Activated CD4-positive, alpha-beta T cell treated with anti-CD3 and anti-CD28 coated beads, Interleukin-2, amount 10 ng/mL, durations not matched to agents 24 days and 14 days (primary cell): Measurements from ENCODE around the gene CRNKL1. TPM values are rescaled to one million over a fixed set of nuclear protein-coding genes. Genes with fewer than 3 reads are reported as not detected.
"Not testable (repeated sequence)": the region's sequence is repeated elsewhere in the genome, so short reads cannot be mapped to it uniquely, and the experiment has no call there.

ENCODE experiments used
- DNase-seq: peaks from one replicate; pipeline ENCODE4 v3.0.0; 2022
- H3K27ac Mint-ChIP-seq: one replicate; pipeline ENCODE4 v1.8.0; 2022; ENCODE audit warnings: mild to moderate bottlenecking, mixed read lengths
- H3K27me3 Mint-ChIP-seq: one replicate; pipeline ENCODE4 v1.8.0; 2022; ENCODE audit warnings: mixed read lengths
- H3K36me3 Mint-ChIP-seq: one replicate; pipeline ENCODE4 v1.8.0; 2022; ENCODE audit warnings: low read depth, mild to moderate bottlenecking, mixed read lengths
- H3K4me1 Mint-ChIP-seq: one replicate; pipeline ENCODE4 v1.8.0; 2021; ENCODE audit warnings: mixed read lengths
- H3K4me3 Mint-ChIP-seq: one replicate; pipeline ENCODE4 v1.8.0; 2022; ENCODE audit warnings: mild to moderate bottlenecking, moderate library complexity, mixed read lengths
- H3K9me3 Mint-ChIP-seq: one replicate; pipeline ENCODE4 v1.8.0; 2021; ENCODE audit warnings: mixed read lengths
- intact Hi-C: fragments of 100-400 bp; cut with micrococcal nuclease; formaldehyde crosslinking; loops from one replicate; pipeline ENCODE4 v1.15.1; 2023
- total RNA-seq: library from RNA; stranded (reverse); gene quantifications from 2 replicates; pipeline ENCODE4 v1.2.3, GENCODE V29; 2022

CRNKL1 gene
- total RNA-seq, 1 donor from 2014 or later: 22.7 TPM

DNA sequence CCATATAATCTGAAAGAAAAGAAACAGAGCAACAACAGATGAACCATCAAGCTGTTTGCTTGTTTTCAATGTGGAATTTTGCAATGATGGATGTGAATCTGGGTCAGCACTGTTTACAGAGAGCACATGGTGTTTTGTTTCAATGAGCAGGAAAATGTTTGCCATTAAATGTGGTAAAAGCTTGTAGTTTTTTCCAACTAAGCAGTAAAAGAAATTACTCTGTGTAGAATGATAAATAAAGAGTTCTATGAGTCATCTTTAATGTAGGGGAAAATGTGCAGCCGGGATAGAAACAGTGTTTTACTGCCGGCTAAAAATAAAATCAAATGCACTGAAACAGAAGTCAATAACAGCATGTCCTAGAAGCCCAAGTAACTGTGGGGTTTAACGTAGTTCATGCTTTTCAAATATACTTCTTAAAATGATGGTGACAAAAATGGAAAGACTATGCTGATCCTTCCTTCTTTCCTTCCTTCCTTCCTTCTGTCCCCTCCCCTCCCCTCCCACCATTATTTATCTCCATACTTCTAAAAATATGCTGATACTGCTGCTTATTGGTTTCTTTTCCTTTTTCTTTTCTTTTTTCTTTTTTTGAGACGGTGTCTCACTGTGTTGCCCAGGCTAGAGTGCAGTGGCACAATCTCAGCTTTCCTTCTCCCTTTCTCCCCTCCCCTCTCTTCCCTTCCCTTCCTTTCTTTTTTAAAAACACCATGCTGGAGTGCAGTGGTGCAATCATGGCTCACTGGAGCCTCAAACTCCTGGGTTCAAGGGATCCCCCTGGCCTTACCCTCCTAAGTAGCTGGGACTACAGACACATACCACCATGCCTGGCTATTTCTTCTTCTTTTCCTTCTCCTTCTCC is 41.4 kb downstream of the CRNKL1 start:
- Mint-ChIP-seq H3K4me1 (no peaks in the 10 kb centered on the region), H3K27ac (no peak overlapping the region), H3K27me3 (peaks cover 12% of the 10 kb centered on the region), H3K9me3 (no peaks in the 10 kb centered on the region), H3K4me3 (no peak overlapping the region), H3K36me3 (no peaks in the 10 kb centered on the region)
- no peak for DNase-seq
- intact Hi-C loops: no loop called here

DNA sequence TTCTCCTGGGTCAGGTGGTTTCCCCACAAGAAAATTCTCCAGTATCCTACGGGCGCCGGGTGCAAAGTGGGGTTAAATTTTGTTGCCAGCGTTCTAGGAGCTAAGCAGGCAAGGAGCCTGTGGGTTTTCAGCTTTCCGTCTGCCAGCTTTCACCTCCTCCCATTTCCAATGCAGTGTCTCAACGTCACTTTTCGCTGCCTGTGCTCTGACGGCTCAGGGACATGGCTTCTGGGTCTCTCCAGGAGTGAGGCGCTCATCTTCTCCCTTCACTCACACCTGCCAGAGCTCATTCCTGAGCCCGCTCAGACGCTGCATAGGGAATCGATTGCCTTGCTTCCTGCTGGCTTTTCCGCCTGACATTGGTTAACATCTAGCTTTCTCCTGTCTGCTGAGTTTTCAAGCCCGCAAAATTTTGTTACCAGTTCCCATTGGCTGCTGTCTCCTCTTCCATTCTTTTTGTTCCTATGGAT is 42.4 kb downstream of the CRNKL1 start:
- intact Hi-C loops: no loop called here
- no peak for DNase-seq
- no peaks in the 10 kb centered on the region for H3K9me3 Mint-ChIP-seq
- H3K36me3 Mint-ChIP-seq: no peaks in the 10 kb centered on the region
- H3K4me3 Mint-ChIP-seq: no peak overlapping the region
- H3K27ac Mint-ChIP-seq: no peak overlapping the region
- no peaks in the 10 kb centered on the region for H3K4me1 Mint-ChIP-seq
- H3K27me3 Mint-ChIP-seq: peaks cover 12% of the 10 kb centered on the region

DNA sequence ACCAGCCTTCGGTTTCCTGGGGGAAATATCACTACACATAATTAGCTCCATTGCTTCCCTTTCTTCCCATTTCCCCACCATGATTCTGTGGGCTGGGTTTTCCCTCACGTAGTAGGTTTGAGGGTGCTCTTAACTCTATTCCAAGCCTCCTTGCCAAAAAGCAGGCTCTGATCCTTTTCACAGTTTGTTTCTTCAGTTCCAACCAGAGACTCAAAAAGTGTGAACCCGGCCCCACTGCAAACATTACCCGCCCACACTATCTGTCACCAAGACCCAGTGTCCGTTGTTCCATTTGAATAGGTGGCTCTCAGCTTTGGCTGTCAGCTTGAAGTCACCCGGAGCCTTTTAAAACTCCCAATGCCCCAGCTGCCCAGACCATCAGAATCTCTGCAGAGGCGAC is 46.9 kb downstream of the CRNKL1 start:
- peaks cover 38% of the 10 kb centered on the region for H3K27me3 Mint-ChIP-seq
- H3K9me3 Mint-ChIP-seq: no peaks in the 10 kb centered on the region
- H3K36me3 Mint-ChIP-seq: no peaks in the 10 kb centered on the region
- no peak for DNase-seq
- peaks cover 14% of the 10 kb centered on the region for H3K4me1 Mint-ChIP-seq
- H3K27ac Mint-ChIP-seq: no peak overlapping the region
- no peak overlapping the region for H3K4me3 Mint-ChIP-seq
- intact Hi-C loops: no loop called here

DNA sequence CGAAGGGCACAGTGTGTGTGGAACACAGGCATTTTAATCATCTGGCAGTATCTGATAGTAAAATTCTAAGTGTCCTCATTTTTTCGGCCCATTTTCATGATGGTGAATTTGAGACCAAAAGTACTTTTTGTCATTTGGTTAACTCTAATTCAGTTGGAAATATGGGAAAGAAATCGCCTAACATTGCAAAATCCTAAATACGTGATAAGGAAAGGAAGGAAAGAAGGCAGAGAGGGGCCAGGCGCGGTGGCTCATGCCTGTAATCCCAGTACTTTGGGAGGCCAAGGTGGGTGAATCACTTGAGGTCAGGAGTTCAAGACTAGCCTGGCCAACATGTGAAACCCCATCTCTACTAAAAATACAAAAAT is 48.3 kb downstream of the CRNKL1 start:
- Mint-ChIP-seq H3K27me3 (peaks cover 37% of the 10 kb centered on the region), H3K4me1 (peaks cover 14% of the 10 kb centered on the region), H3K27ac (peak overlapping the region; percentile 5), H3K4me3 (peak overlapping the region; percentile 58)
- H3K36me3 Mint-ChIP-seq, intact Hi-C loops, DNase-seq, H3K9me3 Mint-ChIP-seq: not testable (repeated sequence)

DNA sequence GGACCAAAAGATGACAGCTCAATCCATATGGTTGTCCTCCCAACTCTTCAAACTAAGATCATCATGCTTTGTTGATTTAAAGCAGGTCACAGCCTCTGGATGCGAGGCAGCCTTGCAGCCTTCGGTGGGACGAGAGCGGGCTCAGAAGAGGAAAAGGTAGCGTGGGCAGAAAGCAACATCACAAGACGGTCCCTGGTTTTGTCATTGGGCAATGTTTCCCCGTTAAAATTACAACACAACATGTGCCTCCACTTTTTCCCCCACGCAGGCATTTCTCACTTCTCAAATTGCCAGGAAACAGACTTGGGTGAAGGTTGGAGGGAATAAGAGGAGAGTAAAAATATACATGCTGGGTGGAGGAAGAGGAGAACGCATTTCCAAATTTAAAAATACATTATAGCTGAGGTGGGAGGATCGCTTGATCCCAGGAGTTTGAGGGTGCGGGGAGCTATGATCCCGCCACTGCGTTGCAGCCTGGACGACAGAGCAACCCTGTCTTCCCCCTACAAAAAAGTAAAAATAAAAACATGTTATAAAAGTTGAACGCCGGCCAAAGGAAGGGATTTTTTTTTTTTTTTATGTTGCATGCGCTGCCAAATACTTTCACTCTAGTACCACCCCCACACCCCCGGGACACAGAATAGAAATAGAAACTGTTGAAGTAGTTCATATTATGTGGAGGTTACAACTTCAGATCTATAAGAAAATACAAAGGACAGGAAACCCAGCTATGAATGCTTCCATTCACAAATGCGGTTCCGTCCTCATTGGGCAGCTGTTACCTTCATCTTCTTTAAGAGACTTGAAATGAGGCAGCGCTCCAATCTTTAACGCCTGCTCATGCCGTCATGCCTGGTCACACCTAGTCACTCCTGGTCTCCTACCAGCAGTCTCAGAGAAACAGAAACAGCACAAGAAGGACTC is 49.0 kb downstream of the CRNKL1 start:
- H3K4me3 Mint-ChIP-seq: peak overlapping the region; percentile 58
- H3K4me1 Mint-ChIP-seq: peaks cover 14% of the 10 kb centered on the region
- H3K27me3 Mint-ChIP-seq: peaks cover 36% of the 10 kb centered on the region
- DNase-seq: peak; percentile 61
- peak overlapping the region; percentile 5 for H3K27ac Mint-ChIP-seq
- no peaks in the 10 kb centered on the region for H3K36me3 Mint-ChIP-seq
- H3K9me3 Mint-ChIP-seq: no peaks in the 10 kb centered on the region
- intact Hi-C loops: no loop called here

DNA sequence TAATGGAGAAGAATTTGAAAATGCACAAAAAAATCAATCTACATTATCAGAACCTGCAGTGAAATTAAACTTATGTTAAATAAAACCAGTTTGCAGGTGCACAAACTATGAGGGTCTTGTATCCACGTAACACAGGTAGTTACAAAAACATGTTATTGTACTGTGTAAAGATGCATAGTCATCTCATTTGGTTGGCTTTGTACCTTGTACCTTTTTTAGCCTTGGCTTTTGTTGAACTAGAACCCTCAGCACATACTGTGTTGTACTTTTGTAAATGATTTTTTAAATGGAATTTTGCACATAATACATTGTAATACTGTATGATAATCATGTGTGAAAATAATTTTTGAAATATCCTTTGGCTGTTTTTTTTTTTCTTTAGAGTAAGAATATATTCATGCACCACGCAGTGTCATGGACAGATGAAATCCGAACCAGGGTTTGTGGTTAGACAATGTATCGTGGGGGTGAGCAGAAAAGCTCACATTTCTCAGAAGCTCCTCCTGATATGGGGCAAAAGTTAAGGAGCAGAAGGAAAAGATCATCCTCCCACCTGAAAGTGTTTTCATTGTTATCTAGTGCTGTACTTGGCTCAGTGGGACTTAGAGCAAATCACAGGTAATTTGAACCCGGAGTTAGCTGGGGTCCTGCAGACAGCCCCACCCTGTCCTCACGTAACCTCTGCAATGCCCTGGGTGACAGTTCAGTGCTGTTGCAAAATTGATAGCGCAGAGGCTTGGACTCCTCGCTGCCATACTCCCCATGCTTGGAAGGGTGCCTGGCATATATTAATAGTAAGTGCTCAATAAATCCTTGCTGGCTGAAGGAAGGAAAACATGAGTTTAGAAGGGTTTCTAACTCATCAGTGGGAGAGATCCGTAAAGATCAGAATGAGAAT is 49.9 kb downstream of the CRNKL1 start:
- Mint-ChIP-seq H3K9me3 (no peaks in the 10 kb centered on the region), H3K4me3 (peak overlapping the region; percentile 58), H3K4me1 (peaks cover 14% of the 10 kb centered on the region), H3K36me3 (no peaks in the 10 kb centered on the region), H3K27me3 (peaks cover 35% of the 10 kb centered on the region), H3K27ac (no peak overlapping the region)
- no peak for DNase-seq
- intact Hi-C loops: no loop called here

DNA sequence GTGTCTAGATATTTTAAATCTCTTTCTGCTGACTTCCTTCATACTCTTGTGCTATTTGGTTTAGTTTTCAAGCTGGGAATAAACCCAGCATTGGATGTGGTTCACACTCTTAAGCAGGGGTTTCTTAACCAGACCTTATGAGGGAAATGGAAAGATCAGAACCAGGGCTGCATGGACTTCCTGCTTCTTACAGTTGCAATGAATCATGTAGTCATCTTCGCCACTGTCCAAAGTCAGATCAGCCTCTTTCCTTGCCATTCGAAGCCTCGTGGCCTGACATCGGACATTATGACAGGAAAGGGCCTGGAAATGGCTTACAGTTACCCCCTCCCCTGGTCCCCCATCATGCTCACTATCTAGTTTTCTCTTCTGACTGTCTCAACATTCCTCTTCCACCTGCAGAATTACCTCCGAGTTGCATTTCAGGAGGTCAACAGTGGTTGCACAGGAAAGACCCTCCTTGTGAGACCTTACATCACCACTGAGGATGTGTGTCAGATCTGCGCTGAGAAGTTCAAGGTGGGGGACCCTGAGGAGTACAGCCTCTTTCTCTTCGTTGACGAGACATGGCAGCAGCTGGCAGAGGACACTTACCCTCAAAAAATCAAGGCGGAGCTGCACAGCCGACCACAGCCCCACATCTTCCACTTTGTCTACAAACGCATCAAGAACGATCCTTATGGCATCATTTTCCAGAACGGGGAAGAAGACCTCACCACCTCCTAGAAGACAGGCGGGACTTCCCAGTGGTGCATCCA is 51.9 kb downstream of the CRNKL1 start:
- peaks cover 35% of the 10 kb centered on the region for H3K27me3 Mint-ChIP-seq
- peaks cover 14% of the 10 kb centered on the region for H3K4me1 Mint-ChIP-seq
- no peaks in the 10 kb centered on the region for H3K36me3 Mint-ChIP-seq
- no peak overlapping the region for H3K27ac Mint-ChIP-seq
- H3K4me3 Mint-ChIP-seq: no peak overlapping the region
- H3K9me3 Mint-ChIP-seq: no peaks in the 10 kb centered on the region
- intact Hi-C loops: no loop called here
- no peak for DNase-seq

DNA sequence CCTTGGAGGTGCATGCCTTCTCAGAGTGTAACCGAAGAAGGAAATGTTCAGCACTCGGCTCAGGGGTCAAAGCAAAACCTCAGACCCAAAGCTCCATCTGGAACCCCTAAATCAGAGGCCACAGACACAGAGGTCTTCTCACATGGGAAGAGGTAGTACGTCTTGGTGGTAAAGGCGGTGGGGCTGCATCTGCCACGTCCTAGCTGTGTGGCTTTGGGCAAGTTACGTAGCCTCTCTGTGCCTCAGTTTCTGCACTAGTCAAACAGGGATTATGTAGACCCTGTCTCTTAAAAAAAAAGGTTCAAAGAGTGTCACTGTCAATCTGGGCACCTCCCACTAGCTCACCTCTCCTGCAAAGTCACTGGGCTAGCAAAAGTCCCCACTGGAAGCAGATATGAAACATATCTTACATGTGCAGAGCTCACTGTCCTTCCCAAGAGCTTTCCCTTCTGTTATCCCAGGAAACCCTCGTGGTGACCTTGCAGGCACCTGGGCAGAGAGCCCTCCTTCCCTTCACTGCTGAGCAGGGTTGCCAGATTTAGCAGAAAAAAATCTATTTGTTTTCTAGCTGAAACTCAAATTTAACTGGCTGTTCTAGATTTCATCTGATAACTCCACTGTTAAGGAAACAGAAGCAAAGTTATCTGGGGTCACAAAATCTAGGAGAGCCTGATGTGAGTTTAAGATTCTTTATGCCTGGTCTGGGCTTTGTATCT is 53.1 kb downstream of the CRNKL1 start:
- Mint-ChIP-seq H3K9me3 (no peaks in the 10 kb centered on the region), H3K4me1 (peaks cover 14% of the 10 kb centered on the region), H3K27ac (no peak overlapping the region), H3K27me3 (peaks cover 33% of the 10 kb centered on the region), H3K4me3 (no peak overlapping the region), H3K36me3 (no peaks in the 10 kb centered on the region)
- DNase-seq: no peak
- intact Hi-C loops: no loop called here

DNA sequence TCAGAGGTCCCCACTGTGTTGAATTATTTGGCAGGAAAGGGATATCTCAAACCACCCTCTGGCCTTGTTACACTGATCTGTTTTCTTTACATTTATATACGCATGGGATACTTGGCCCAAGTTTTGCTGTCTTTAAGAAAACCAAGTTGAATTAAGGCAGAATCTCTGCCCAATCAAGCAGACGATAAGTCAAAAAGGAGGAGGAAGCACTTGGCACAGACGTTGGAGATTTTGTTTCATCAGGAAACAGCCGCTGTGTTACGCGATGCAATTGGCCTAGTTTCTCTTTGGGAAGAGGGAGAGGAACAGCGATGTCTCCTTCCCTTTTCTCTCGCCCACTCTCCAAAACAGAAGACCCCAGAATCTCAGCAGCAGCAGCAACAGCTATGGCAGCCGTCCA is 55.3 kb downstream of the CRNKL1 start:
- intact Hi-C loops: no loop called here
- Mint-ChIP-seq H3K9me3 (no peaks in the 10 kb centered on the region), H3K27me3 (peaks cover 17% of the 10 kb centered on the region)

DNA sequence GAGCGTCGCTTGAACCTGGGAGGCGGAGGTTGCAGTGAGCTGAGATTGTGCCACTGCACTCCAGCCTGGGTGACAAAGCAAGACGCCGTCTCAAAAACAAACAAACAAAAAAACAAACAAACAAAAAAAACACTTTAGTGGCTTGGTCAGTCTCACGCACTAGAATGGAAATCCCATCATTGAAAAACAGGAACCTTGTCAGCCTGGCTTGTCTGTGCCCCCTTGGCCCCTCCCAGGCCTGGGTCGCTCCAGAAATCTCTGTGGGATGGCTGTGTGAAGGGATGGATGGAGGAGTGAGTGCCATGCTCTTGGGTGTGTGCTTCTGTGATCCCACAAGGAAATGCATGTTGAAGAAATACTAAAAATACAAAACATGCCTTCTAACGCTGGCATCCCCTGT is 56.0 kb downstream of the CRNKL1 start:
- H3K9me3 Mint-ChIP-seq: no peaks in the 10 kb centered on the region
- H3K4me1 Mint-ChIP-seq: no peaks in the 10 kb centered on the region
- peaks cover 12% of the 10 kb centered on the region for H3K27me3 Mint-ChIP-seq
- intact Hi-C loops: no loop called here
- H3K4me3 Mint-ChIP-seq: no peak overlapping the region
- H3K27ac Mint-ChIP-seq: no peak overlapping the region
- H3K36me3 Mint-ChIP-seq: no peaks in the 10 kb centered on the region
- no peak for DNase-seq

More for the DNA sequence above, 55.3 kb downstream of the CRNKL1 start:
- Mint-ChIP-seq H3K27ac (no peak overlapping the region), H3K36me3 (no peaks in the 10 kb centered on the region), H3K4me1 (no peaks in the 10 kb centered on the region), H3K4me3 (no peak overlapping the region)
- no peak for DNase-seq

DNA sequence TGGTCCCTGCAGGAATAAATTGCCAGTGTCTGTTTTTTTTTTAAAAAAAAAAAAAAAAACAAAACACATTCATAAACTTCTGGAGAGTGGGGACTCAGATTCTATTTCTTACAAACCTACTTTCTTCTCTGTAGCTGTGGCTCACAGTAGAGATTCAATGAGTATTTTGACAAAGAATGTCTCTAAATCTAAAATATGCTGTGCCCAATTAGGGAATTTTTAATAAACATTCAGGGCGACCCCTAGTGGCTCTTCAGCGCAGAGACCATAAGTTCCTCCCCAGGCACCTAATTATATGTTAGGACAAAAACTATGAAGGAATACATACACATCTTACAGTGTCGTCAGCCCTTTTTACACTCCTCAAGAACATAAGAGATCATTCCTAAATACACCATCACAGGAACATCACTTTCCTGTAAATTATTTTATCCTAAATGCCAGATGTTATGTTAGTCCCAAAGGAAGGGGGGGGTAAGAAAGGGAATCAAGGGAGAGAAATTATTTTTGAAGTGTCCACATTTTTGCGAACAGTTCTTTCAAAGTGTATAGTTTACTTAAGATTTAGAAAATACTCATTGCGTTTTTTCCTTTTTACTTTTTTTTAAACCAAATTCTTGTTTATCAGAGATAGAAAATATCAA is 56.9 kb downstream of the CRNKL1 start:
- no peaks in the 10 kb centered on the region for H3K36me3 Mint-ChIP-seq
- peak; percentile 69 for DNase-seq
- intact Hi-C loops: loop anchor here (1.0 to 2.0 kb wide), 2 partner anchors 210 to 303 kb away; no protein-coding TSS in a partner anchor
- H3K27me3 Mint-ChIP-seq: peaks cover 5% of the 10 kb centered on the region
- no peak overlapping the region for H3K4me3 Mint-ChIP-seq
- H3K4me1 Mint-ChIP-seq: no peaks in the 10 kb centered on the region
- H3K27ac Mint-ChIP-seq: no peak overlapping the region
- H3K9me3 Mint-ChIP-seq: no peaks in the 10 kb centered on the region
